HG03045 (cell line): Measurements from ENCODE around the gene IDH1.
"Not testable (repeated sequence)": the region's sequence is repeated elsewhere in the genome, so short reads cannot be mapped to it uniquely, and the experiment has no call there.

Source experiments
- ATAC-seq: cut with Tn5 transposase; IDR thresholded peaks from one replicate; pipeline ENCODE4 v1.9.1; 2021; ENCODE audit warnings: mild to moderate bottlenecking, moderate library complexity; ENCODE audit not compliant: unreplicated experiment

Gene IDH1

DNA sequence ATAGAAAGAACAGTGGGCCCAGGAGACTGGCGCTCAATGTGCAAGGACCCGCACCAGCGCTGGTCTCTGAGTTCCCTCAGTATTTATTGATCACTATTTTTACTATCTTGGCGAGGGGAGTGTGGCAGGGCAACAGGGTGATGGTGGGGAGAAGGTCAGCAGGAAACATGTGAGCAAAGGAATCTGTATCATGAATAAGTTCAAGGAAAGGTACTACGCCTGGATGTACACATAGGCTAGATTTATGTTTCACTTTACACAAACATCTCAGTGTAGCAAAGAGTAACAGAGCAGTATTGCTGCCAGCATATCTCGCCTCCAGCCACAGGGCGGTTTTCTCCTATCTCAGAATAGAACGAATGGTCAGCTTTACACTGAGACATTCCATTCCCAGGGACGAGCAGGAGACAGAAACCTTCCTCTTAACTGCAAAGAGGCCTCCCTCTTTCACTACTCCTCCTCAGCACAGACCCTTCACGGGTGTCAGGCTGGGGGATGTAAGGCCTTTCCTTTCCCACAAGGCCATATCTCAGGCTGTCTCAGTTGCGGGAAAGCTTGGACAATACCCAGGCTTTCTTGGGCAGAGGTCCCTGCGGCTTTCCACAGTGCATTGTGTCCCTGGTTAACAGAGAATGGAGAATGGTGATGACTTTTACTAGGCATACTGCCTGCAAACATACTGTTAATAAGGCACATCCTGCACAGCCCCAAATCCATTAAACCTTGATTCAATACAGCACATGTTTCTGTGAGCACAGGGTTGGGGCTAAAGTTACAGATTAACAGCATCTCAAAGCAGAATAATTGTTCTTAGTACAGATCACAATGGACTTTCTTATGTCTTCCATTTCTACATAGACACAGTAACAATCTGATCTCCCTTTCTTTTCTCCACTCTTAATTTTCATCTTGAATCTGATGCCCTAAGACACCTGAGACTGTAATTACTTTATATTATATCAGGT lies 2.3 kb upstream of the IDH1 start:
- ATAC-seq = not testable (repeated sequence)

DNA sequence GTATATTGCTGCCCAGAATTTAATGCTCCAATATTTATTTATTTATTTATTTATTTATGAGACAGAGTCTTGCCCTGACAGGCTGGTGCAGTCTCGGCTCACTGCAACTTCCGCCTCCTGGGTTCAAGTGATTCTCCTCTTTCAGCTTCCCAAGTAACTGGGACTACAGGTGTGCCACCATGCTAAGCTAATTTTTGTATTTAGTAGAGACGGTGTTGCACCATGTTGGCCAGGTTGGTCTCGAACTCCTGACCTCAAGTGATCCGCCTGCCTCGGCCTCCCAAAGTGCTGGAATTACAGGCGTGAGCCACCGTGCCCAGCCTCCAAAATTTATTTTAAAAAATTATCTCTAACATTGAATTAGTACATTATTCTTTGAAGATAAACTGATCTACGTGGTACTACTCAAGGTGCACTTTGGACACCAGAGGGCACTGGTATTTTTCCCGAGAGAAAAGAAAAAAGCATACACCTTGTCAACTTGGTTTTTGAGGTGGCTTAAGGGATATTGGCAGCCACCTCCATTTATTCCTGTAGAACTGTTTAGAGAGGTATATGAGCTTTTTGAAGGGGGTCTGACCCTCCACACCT lies 1.4 kb upstream of the IDH1 start:
- no peak for ATAC-seq

DNA sequence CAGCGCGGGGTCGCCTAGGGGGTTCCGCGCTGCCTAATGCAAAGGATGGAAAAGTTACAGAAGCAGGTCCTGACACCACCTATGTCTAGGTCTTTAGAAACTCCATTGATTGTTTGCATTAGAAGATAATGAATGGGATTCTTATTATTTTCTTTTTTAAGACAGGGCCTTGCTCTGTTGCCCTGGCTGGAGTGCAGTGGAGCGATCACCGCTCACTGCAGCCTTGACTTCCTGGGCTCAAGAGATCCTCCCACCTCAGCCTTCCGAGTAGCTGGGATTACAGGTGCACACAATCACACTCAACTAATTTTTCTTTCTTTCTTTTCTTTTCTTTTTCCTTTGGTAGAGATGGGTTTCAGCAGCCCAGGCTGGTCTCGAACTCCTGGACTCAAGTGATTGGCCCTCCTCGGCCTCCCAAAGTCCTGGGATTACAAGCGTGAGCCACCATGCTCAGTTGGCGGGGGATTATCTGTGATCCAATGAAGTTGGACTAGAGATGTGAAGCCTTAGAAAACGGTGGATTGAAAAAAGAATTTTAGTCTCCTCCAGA lies 761 bp upstream of the IDH1 start:
- ATAC-seq = peak; percentile 6

DNA sequence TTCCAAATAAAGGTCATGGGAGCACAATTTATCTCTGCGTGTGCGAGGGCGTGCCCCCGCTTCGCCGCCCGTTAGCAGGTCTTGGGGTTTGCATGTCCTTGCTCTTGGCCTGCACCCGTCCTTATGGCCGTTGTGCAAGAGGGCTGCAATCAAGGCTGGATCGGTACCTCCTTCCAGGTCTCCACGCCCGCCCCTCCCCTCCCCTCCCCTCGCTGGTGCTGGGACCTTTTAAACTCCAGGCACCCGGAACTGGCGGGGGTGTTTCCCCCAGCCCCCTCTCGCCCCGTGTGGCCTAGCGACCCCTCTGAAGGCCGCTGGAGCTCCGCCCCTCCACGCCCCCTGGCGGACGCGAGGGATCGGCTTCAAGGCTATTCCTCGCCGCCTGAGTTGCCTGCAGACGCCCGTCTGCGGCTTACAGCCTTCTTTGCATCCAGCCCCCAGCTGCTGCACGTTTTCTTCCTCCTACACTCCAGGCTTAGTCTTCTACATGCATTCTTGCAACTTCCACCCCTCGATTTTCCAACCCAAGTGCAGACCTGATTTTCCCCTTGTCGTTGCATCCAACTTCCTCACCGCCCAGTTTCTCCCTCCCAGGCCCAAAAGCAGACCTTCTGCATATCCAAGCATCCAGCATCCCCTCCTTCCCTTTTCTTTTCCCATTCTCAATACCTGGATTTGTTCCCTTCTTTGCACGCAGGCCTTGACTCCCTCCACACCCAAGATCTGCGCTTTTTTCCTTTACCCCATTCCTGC lies 577 bp downstream of the IDH1 start:
- ATAC-seq = peak; percentile 80

DNA sequence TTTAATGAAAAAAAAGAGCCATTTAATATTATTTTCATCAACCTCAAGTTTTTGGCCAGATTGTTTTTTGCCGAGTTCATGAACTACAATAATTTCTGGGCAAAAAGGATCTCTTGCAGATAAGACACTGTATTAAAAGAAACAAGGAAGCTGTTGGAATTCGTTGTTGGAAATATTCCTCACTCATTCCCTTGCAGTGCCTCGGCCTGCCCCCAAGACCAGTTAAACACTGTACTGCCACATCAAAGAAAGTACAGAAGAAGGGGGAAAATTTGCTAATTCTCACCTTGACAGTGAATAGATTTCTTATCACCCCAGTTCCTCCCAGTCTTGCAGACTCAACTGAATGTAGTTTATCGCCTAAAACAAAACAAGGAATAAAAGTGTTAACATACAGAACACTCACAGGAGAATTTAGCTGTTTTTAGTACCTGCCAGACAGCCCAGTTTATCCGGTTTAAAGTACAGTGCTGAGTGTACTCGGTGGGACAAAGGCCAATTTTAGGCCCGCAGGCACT lies 1.2 kb downstream of the IDH1 start:
- no peak for ATAC-seq

DNA sequence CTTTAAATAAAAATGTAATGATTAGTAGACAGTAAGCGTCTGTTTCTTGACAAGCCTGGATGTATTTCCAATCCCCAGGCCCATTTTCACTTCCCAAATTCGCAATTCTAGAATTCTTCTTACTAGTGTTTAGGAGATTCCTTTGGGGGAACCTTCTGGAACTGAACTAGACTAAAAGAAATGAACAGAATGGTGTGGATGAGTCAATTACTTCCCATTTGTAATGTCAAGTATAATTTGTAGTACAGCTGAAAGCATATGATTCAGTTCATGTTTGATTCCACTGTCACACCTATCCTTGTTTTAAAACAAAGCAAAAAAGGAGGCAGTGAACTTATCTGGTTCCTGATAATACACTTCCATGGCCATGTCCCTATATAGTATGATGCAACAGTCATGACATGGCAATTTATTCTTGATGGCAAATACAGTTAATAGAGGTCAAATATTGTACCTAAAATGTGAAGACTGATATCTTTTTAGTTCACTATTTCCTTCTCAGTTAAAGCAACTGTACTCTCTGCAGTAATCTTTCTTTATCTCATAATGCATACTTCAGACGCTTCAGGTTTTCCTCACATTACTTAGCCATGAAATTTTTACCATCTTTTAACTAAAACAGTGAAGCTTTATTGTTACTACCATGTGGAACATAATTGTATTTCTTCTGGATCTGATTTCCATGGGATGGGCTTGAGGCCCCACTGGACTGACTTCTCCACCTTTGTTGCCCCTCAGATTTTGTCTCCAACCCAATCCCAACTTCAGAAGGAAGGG lies 2.0 kb downstream of the IDH1 start:
- ATAC-seq = no peak

DNA sequence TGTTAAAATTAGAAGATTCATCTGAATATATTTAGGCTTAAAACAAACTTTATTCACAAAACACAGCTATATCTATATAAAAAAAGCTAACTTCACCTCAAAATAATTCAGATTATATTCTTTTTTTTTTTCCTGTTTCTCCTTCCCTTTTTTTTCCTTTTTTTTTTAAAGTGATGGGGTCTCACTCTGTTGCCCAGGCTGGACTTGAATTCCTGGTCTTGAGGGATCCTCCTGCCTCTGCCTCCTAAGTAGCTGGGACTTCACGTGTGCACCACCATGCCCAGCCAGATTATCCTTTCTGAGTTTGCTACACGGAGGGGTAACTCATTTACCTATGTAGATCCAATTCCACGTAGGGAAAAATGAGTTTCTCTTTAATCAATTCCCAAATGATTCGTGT lies 3.8 kb downstream of the IDH1 start:
- no peak for ATAC-seq

DNA sequence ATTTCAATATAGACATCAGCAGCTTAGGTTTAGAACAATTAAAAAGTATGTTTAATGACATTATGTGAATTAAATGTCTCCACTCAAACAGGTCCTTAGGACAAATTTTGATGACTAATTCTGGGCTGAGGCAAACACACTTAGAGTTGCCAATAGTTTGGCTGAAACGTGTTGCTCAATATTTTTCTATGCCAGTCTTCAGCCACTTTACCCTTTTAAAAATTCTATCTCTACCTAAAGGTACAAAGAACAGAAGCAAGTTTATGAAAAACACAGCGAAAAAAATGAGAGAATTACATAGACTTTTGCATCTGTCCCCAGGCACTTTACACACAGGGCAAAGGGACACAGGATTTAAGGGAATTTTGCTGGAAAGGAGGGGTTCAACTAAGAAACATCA lies 4.5 kb downstream of the IDH1 start:
- no peak for ATAC-seq

DNA sequence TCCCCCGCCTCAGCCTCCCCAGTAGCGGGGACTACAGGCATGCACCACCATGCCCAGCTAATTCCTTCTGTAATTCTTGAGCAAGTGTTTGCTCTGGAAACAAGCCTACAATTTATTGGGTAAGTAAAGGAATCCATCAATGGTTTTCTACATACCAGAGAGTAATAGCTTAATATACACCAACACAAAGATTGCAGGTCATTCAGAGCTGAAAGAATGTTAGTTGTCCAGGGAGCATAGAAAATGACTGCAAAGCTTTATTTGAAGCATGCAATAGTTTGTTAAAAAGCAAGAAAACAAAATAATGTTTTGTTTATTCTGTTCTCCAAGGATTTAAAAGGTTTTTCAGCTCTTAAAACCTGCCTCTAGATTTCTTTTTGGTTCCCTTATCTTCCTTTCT lies 5.6 kb downstream of the IDH1 start:
- no peak for ATAC-seq

DNA sequence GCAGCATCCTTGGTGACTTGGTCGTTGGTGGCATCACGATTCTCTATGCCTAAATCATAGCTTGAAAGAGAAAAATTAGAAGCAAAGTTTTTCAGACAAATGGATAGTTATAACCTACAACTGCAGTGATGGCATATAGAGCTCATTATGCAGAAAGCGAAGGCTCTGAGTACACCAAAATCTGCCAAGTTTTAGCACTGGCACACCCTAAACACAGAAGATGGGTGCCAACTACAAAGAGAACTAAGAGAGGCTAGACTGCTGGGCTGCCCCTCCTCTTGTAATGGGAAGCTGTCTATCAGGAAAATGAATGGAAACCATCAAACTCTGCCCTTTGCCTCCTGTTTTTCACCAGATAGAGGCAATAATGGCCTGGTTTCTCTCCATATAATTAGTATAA lies 6.3 kb downstream of the IDH1 start:
- ATAC-seq = no peak

DNA sequence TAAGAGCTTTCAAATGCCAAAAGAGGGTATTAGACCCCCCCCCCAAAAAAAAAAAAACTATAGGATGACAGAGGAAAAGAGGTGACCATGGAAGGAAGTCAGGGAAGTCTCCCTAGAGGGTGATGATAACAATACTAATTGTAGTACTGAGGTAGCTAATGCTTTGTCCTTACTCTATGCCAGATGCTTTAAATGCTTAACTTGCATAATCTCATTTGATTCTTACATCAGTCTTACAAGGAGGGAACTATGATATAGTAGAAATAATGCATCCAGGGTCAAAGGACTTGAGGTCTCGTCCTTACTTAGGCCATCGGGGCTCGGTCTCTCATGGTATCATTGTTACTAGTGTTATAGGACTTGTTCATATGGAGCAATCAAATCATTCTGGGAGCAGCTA lies 9.1 kb downstream of the IDH1 start:
- ATAC-seq = no peak

DNA sequence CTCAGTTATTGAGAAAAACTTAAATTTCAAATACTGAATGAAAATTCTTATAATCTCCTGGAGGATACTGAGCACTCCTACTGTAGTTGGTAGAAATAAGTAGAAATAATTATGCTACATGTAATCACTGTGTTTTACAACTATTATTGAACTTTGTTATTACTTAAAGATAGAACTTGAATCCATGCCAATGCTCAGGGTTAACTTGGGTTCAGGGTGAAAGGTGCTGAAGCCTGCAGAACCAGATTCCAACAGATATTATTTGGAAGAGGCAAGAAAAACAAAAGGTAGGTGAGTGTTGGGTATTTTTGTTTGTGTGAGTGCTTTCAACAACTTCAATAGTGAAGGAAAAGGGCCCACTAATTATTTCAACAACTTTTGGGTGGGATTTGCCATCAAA lies 10.4 kb downstream of the IDH1 start:
- no peak for ATAC-seq

DNA sequence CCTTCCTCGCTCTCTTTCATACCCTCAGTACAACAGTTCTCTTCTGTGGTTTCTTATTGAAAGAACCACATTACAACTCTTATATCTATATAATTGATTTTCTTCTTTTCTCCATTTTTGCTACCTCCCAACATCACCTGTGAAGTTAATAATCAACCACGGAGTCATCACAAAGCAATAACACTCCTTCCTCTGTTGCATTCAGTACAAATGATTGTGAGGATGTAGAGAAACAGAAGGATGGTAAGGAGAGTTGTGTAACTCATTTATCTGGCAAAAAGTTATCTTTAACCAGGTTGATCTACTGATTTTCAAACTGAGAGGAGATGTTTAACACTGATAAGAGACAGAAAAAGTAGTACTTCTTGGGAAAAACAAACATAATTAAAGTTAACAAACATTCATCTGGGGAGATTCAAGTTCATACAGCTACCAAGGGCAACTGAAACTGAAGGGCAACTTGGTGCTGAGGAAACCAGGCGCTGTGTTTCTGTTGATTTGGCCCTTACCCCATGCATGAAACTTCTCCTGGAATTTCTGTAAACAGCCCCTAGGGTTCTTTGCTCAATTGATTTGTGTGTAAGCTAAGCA lies 14.2 kb downstream of the IDH1 start:
- ATAC-seq = no peak

DNA sequence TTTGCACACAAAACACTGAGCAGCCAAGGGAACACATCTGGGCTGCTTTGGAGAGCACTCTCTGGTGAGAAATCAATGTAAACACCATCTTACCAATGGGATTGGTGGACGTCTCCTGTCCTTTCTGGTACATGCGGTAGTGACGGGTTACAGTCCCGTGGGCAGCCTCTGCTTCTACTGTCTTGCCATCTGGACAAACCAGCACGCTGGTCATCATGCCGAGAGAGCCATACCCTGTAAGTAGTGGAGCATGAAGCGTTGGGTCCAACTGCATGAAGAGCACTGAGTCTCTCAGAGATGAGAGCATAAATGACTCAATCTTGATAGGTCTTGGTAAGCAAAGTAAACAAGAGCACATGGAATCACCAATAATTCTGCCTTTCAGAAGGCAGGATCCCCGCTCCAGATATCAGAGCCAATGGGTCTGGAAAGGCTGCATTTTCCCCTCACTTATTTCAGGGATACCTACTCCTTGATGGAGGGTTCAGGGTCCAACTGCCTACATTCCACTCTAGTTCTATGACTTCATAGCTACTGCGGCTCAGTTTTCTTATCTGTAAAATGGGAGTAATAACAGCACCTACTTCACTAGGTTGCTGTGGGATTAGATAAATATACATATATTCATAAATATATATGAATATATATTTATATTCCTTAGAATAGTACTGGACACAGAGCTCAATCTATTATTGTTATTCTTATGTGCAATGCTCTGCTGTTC lies 14.9 kb downstream of the IDH1 start:
- no peak for ATAC-seq

DNA sequence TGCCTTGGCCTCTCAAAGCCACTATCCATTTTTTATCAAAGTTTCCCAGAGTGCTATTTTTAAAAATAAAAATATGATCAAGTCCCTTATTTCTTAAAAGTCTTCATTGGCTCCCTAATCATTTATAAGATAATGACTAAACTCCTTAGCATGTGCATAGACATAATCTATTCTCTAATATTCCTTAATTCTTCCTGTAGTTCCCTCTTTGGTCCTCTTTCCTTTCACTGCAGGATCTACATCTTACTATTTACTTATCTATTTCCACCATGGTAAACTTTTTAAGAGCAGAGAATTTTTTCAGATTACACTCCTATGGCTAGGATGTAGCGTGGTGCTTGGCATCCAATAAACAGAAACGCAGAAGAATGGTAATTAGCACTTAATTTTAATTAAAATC lies 19.0 kb downstream of the IDH1 start:
- no peak for ATAC-seq

DNA sequence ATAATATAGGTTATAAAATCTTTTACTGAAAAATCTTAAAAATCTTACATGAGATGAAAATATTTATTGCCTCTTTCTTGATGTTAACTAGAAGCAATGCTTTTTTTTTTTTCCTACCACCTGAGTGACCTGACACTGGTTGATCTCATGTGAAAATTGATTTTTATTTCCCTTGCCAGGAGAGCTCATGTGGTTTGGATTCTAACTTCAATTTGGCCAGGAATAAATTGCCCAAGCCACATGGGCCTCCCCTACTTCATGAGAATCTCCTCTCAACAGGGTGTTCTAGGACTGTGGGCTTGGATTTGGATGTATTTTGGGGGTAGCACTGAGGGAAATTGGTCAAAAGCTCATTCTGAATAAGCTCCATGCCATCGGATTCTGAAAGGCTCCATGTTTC lies 20.1 kb downstream of the IDH1 start:
- no peak for ATAC-seq

DNA sequence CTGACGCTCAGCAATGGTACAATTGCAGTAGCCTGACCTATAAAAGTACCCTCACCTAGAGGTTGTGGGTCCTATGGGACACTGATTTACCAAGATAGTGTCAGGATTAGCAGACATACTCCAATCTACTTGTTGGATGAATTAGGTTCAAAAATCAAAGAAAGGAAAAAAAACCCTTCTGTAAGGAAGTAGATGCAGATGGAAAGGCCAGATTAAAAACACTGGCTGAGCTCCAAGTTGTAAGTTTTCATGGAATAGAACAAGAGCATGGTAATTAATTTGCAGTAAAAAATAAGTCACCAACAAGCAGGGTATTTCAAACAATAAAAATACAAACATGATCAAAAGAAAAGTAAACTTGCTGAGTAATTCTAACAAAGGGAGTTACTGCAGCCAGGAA lies 26.4 kb downstream of the IDH1 start:
- no peak for ATAC-seq

DNA sequence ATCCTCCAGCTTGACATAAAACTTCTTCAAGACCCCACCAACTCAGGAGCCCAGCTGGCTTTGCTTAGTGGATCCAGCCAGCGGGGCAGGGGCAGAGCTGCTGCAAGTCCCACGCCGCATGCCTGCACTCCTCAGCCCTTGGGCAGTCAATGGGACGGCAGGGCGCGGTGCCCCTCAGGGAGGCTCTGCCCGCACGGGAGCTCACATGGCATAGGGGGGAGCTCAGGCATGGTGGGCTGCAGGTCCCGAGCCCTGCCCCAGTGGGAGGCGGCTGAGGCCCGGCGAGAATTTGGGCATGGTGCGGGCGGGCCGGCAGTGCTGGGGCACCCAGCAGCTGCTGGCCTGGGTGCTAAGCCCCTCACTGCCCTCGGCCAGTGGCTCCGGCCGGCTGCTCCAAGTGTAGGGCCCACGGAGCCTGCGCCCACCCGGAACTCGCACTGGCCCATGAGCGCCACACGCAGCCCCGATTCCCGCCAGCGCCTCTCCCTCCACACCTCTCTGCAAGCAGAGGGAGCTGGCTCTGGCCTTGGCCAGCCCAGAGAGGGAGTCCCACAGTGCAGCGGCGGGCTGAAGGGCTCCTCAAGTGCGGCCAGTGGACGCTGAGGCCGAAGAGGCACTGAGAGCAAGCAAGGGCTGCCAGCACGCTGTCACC lies 27.2 kb downstream of the IDH1 start:
- ATAC-seq = no peak

DNA sequence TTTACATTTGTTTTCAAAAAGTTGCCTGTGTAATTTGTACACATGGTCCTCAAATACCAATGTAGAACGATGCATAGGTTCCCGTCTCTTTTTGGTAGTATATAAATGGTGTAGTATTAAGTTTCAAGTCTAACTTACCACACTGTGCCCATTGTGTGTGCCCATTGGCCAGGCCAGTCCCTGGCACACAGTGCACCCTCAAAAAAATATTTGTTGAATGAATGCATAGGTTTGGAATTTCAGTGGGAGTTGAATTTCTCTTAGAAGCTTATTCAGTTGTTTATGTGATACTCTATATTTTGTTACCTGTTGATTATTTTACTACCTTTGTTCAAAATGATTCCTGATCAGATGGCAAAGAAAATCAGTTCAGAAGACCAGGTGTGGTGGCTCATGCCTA lies 30.1 kb downstream of the IDH1 start:
- no peak for ATAC-seq
